Measurements from ENCODE around the gene PCDH9. TPM values are rescaled to one million over a fixed set of nuclear protein-coding genes. Genes with fewer than 3 reads are reported as not detected.

The PCDH9 gene
- total and polyA plus RNA-seq, 3 donors from 2014 or later, result 2.3 to 4.6 (median 3.5) TPM

- TF ChIP-seq POLR2A (IDR thresholded peaks at IDR 0.05) (no peak), CTCF (IDR thresholded peaks at IDR 0.05) (no peak)
- no peak overlapping the region for H3K27ac ChIP-seq
Observed at GRCh38 chr13:67193979-67194378, 36.2 kb downstream of the PCDH9 start.

GRCh38 chr13:67192751-67193150, 37.4 kb downstream of the PCDH9 start:
- TF ChIP-seq CTCF (IDR thresholded peaks at IDR 0.05) (no peak), POLR2A (IDR thresholded peaks at IDR 0.05) (no peak)
- intact Hi-C loops (cut with DNase I; ENCODE audit: low total_unique reads), result no loop called here
- Histone ChIP-seq H3K9me3 (no peaks in the 10 kb centered on the region), H3K36me3 (ENCODE audit: low read depth, missing control alignments) (no peaks in the 10 kb centered on the region), H3K4me3 (no peak overlapping the region), H3K4me1 (no peaks in the 10 kb centered on the region), H3K27ac (no peak overlapping the region), H3K27me3 (no peaks in the 10 kb centered on the region)
- DNase-seq, result no peak
- WGBS, 2 donors, result 91 to 92% methylated on average over 4 of the region's 4 CpGs

More at GRCh38 chr13:67193979-67194378, 36.2 kb downstream of the PCDH9 start:
- no peaks in the 10 kb centered on the region for H3K27me3 ChIP-seq
- intact Hi-C loops (cut with DNase I; ENCODE audit: low total_unique reads), result no loop called here
- no peaks in the 10 kb centered on the region for H3K36me3 ChIP-seq (ENCODE audit: low read depth, missing control alignments)
- no peak overlapping the region for H3K4me3 ChIP-seq
- H3K4me1 ChIP-seq, result no peaks in the 10 kb centered on the region
- no peak for DNase-seq
- no peaks in the 10 kb centered on the region for H3K9me3 ChIP-seq

- no peaks in the 10 kb centered on the region for H3K9me3 ChIP-seq
- intact Hi-C loops (cut with DNase I; ENCODE audit: low total_unique reads), result no loop called here
- no peaks in the 10 kb centered on the region for H3K36me3 ChIP-seq (ENCODE audit: low read depth, missing control alignments)
- TF ChIP-seq CTCF (IDR thresholded peaks at IDR 0.05) (no peak), POLR2A (IDR thresholded peaks at IDR 0.05) (no peak)
- no peak overlapping the region for H3K4me3 ChIP-seq
- 75% methylated on average over 6 of the region's 6 CpGs for WGBS, 2 donors
- no peaks in the 10 kb centered on the region for H3K4me1 ChIP-seq
- no peak overlapping the region for H3K27ac ChIP-seq
- H3K27me3 ChIP-seq, result no peaks in the 10 kb centered on the region
- DNase-seq, result no peak
Observed at GRCh38 chr13:67186995-67187569, 43.1 kb downstream of the PCDH9 start.

GRCh38 chr13:67184247-67184646, 45.9 kb downstream of the PCDH9 start:
- Histone ChIP-seq H3K27me3 (no peaks in the 10 kb centered on the region), H3K4me1 (no peaks in the 10 kb centered on the region), H3K9me3 (no peaks in the 10 kb centered on the region), H3K4me3 (no peak overlapping the region), H3K27ac (no peak overlapping the region), H3K36me3 (ENCODE audit: low read depth, missing control alignments) (no peaks in the 10 kb centered on the region)
- intact Hi-C loops (cut with DNase I; ENCODE audit: low total_unique reads), result no loop called here
- TF ChIP-seq CTCF (IDR thresholded peaks at IDR 0.05), result no peak
- 91 to 97% methylated on average over 7 of the region's 7 CpGs for WGBS, 2 donors
- no peak for DNase-seq

- intact Hi-C loops (cut with DNase I; ENCODE audit: low total_unique reads), result no loop called here
- TF ChIP-seq POLR2A (IDR thresholded peaks at IDR 0.05) (no peak), CTCF (IDR thresholded peaks at IDR 0.05) (no peak)
- Histone ChIP-seq H3K4me3 (no peak overlapping the region), H3K27me3 (no peaks in the 10 kb centered on the region), H3K9me3 (no peaks in the 10 kb centered on the region), H3K4me1 (no peaks in the 10 kb centered on the region), H3K27ac (no peak overlapping the region), H3K36me3 (ENCODE audit: low read depth, missing control alignments) (no peaks in the 10 kb centered on the region)
- DNase-seq, result no peak
- 70 to 80% methylated on average over 1 of the region's 1 CpG for WGBS, 2 donors
Observed at GRCh38 chr13:67183151-67183550, 47.0 kb downstream of the PCDH9 start.
